HepG2 (cell line): Measurements from ENCODE around the gene PKLR.

Experiments
- MEF2D ChIP-seq: sonication (generic); formaldehyde crosslinking; IDR thresholded peaks from 2 replicates; pipeline ENCODE4 v1.5.1; 2020; ENCODE audit warnings: mild to moderate bottlenecking, missing genetic modification reagents
- NCOR1 ChIP-seq: fragments of 200-600 bp; sonication (generic); IDR thresholded peaks from 2 replicates; pipeline ENCODE4 v1.7.0; 2017; ENCODE audit warnings: antibody characterized with exemption, low read length, borderline replicate concordance
- THAP11 ChIP-seq: IDR thresholded peaks from 2 replicates; pipeline ENCODE4 v1.6.1; 2016; ENCODE audit warnings: missing biosample characterization, missing genetic modification reagents
- ZNF737 ChIP-seq: sonication (generic); formaldehyde crosslinking; IDR thresholded peaks from 2 replicates; pipeline ENCODE4 v1.5.0; 2020; ENCODE audit warnings: missing genetic modification reagents, mild to moderate bottlenecking, borderline replicate concordance

DNA sequence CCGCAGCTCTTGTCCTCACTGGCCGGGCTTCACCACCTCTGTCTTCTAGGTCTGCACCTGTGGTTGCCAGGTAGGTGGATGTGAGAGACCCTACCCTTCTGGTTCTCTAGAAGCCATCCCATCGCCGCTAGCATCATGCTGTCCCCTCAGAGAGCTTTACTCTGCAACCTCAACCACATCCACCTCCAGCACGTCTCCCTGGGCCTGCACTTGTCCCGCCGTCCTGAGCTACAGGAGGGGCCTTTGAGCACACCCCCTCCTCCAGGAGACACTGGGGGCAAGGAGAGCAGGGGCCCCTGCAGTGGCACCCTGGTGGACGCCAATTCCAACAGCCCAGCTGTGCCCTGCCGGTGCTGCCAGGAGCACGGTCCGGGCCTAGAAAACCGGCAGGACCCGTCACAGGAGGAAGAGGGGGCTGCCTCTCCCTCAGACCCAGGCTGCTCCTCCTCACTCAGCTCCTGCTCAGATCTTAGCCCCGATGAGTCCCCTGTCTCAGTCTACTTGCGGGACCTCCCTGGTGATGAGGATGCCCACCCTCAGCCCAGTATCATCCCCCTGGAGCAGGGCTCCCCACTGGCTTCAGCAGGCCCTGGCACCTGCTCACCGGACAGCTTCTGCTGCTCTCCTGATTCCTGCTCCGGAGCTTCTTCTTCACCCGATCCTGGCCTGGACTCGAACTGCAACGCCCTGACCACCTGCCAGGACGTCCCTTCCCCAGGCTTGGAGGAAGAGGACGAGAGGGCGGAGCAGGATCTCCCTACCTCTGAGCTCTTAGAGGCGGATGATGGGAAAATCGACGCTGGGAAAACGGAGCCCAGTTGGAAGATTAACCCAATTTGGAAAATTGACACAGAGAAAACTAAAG is 20.6 kb upstream of the PKLR start:
- TF ChIP-seq ZNF737 (CRISPR knock-in tag) = no peak
- no peak for TF ChIP-seq THAP11
- no peak for TF ChIP-seq NCOR1
- TF ChIP-seq MEF2D (CRISPR knock-in tag) = no peak
